ENCODE measurements around the gene MYPOP.

Gene MYPOP

GRCh38 chr19:45913874-45914830, 11.7 kb upstream of the MYPOP start, which contains the start of gene NANOS2:
Gene NANOS2, minus strand, starts transcription at chr19:45914778. Its CDS starts 85 bp downstream, at chr19:45914693.
- TF ChIP-seq ZNF292 (tag by site-specific recombination; IDR thresholded peaks at IDR 0.05; ENCODE audit: borderline replicate concordance, low read depth) (no peak), ZNF677 (tag by site-specific recombination; IDR thresholded peaks at IDR 0.05) (no peak), ZNF266 (tag by site-specific recombination; IDR thresholded peaks at IDR 0.05; ENCODE audit: low read depth) (no peak), ZNF341 (tag by site-specific recombination; IDR thresholded peaks at IDR 0.05; ENCODE audit: low read depth) (no peak), EGR2 (tag by site-specific recombination; IDR thresholded peaks at IDR 0.05; ENCODE audit: low read depth) (0 out of 2 replicates have a peak, but pooled peaks have one; percentile 22), ZNF768 (tag by site-specific recombination; IDR thresholded peaks at IDR 0.05) (0 out of 2 replicates have a peak, but pooled peaks have one; percentile 28), KLF10 (tag by site-specific recombination; IDR thresholded peaks at IDR 0.05) (no peak), ZBTB49 (tag by site-specific recombination; IDR thresholded peaks at IDR 0.05; ENCODE audit: low read depth) (no peak), ZFHX2 (tag by site-specific recombination; conservative IDR thresholded peaks at IDR 0.05) (peak; percentile 31; the same call in 1 of the 2 replicates), KLF1 (tag by site-specific recombination; IDR thresholded peaks at IDR 0.05) (no peak; the same call in 1 of the 2 replicates), ZNF48 (tag by site-specific recombination; IDR thresholded peaks at IDR 0.05) (no peak)
- ChIA-PET POLR2A (interaction anchor here (0.6 to 1.6 kb wide), 3 partner anchors 11 to 31 kb away, joined by 3 to 10 read pairs (median 6); partner anchors contain the start of genes IRF2BP1 and MYPOP), CTCF (interaction anchor here (0.6 to 1.0 kb wide), 3 partner anchors 33 to 1538 kb away, joined by 3 read pairs; no protein-coding TSS in a partner anchor)
- Histone ChIP-seq H3K9me3 (ENCODE audit: control insufficient read depth, insufficient read depth, low read depth, low read length) (no peaks in the 10 kb centered on the region), H3K4me1 (ENCODE audit: control insufficient read depth, insufficient read depth, low read length) (no peaks in the 10 kb centered on the region), H3K4me3 (ENCODE audit: low read depth, low read length) (no peak within 1 kb of the TSS), H3K27ac (ENCODE audit: extremely low read depth, low read depth, low read length) (no peak within 1 kb of the TSS), H3K36me3 (ENCODE audit: control insufficient read depth in 2 of 2, insufficient read depth in 1 of 2, low read length in 2 of 2) (no peaks in the 10 kb centered on the region)

GRCh38 chr19:45911291-45911690, 8.9 kb upstream of the MYPOP start:
- no peak overlapping the region for H3K27ac ChIP-seq (ENCODE audit: extremely low read depth, low read depth, low read length)
- TF ChIP-seq ZFP69B (tag by site-specific recombination; IDR thresholded peaks at IDR 0.05) = no peak
- no peak for TF ChIP-seq ZBTB26 (tag by site-specific recombination; optimal IDR thresholded peaks at IDR 0.05)
- no peak for TF ChIP-seq ZNF174 (tag by site-specific recombination; IDR thresholded peaks at IDR 0.05)
- no peak for TF ChIP-seq ZNF704 (tag by site-specific recombination; IDR thresholded peaks at IDR 0.05)
- H3K36me3 ChIP-seq (ENCODE audit: control insufficient read depth in 2 of 2, insufficient read depth in 1 of 2, low read length in 2 of 2) = no peaks in the 10 kb centered on the region
- no peak overlapping the region for H3K4me3 ChIP-seq (ENCODE audit: low read depth, low read length)
- H3K9me3 ChIP-seq (ENCODE audit: control insufficient read depth, insufficient read depth, low read depth, low read length) = no peaks in the 10 kb centered on the region
- no peaks in the 10 kb centered on the region for H3K4me1 ChIP-seq (ENCODE audit: control insufficient read depth, insufficient read depth, low read length)
- ChIA-PET POLR2A (interaction anchor here (1.5 kb wide), 1 partner anchor 8 kb away, joined by 4 read pairs; the partner anchor contains the start of gene MYPOP), CTCF (interaction anchor here (0.6 to 0.9 kb wide), 3 partner anchors 9 to 141 kb away, joined by 3 read pairs; partner anchors contain the start of gene MYPOP)
